ENCODE measurements around the gene PEX5L. TPM values are rescaled to one million over a fixed set of nuclear protein-coding genes. Genes with fewer than 3 reads are reported as not detected.

PEX5L gene
- polyA plus RNA-seq, 2 of the 4 experiments (the other 2 are of a cell fraction): 0.06 to 0.08 TPM

DNA sequence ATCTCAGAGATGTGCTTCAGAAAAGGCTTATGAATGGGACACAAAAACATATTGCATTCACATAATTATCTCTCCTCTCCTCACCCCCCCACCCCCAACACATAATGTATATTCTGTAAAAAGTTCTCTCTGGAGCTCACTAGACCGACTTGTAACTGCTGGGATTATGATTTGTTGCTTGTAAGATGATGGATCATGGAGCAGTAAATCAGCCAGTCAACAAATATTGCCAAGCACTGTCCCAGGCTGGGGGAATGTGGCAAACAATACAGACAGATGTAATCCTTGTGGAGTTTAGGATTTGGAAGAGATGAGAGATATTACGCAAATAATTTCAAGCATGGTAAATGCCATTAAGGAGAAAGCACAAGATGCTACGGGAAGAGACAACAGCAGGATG is 114.8 kb downstream of the PEX5L start:
- ChIA-PET POLR2A (no interaction called here), CTCF (no interaction called here)
- 66% methylated on average over 3 of the region's 3 CpGs for WGBS (ENCODE audit: missing lambda C conversion rate)
- ATAC-seq (no peak), FAIRE-seq (no peak), DNase-seq (ENCODE audit: low read depth in 1 of 2, low spot score in 1 of 2) (no peak)
- no peak overlapping the region for H3K27ac ChIP-seq
- no peaks in the 10 kb centered on the region for H3K9me3 ChIP-seq
- no peak overlapping the region for H3K4me3 ChIP-seq
- TF ChIP-seq, protein P1, sequence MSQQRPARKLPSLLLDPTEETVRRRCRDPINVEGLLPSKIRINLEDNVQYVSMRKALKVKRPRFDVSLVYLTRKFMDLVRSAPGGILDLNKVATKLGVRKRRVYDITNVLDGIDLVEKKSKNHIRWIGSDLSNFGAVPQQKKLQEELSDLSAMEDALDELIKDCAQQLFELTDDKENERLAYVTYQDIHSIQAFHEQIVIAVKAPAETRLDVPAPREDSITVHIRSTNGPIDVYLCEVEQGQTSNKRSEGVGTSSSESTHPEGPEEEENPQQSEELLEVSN (IDR thresholded peaks at IDR 0.05; ENCODE audit: borderline replicate concordance, low read depth): no peak
- TF ChIP-seq MYC (IDR thresholded peaks at IDR 0.05; ENCODE audit: borderline replicate concordance, low read length) (no peak), NFE2L2 (conservative IDR thresholded peaks at IDR 0.05; ENCODE audit: low read length) (no peak), HOXB5 (CRISPR knock-in tag; IDR thresholded peaks at IDR 0.05) (no peak), CTCF (IDR thresholded peaks at IDR 0.05) (no peak), JUNB (IDR thresholded peaks at IDR 0.05) (no peak), RFX5 (IDR thresholded peaks at IDR 0.05) (no peak), NR3C1 (IDR thresholded peaks at IDR 0.05) (no peak), HOXA7 (CRISPR knock-in tag; IDR thresholded peaks at IDR 0.05) (no peak), CBX8 (IDR thresholded peaks at IDR 0.05) (no peak), HDAC2 (IDR thresholded peaks at IDR 0.05) (no peak), BCL3 (IDR thresholded peaks at IDR 0.05) (no peak)
- H3K4me2 ChIP-seq: no peak overlapping the region
- H3K4me1 ChIP-seq: no peaks in the 10 kb centered on the region

GRCh38 chr3:179921500-179921899 is 115.2 kb downstream of the PEX5L start:
- WGBS (ENCODE audit: missing lambda C conversion rate): 32% methylated on average over 4 of the region's 4 CpGs
- H3K4me1 ChIP-seq: no peaks in the 10 kb centered on the region
- H3K9me3 ChIP-seq: no peaks in the 10 kb centered on the region
- FAIRE-seq (no peak), DNase-seq (ENCODE audit: low read depth in 1 of 2, low spot score in 1 of 2) (no peak), ATAC-seq (no peak)
- CTCF ChIA-PET: no interaction called here
- H3K27ac ChIP-seq: no peak overlapping the region
- no peak overlapping the region for H3K4me3 ChIP-seq
- POLR2A ChIA-PET: no interaction called here
- no peak for TF ChIP-seq RCOR1 (IDR thresholded peaks at IDR 0.05; ENCODE audit: low read depth, low read length)
- no peak for TF ChIP-seq TP53 (CRISPR knock-in tag; IDR thresholded peaks at IDR 0.05)
- no peak for TF ChIP-seq KDM1A (IDR thresholded peaks at IDR 0.05; ENCODE audit: low read depth)
- TF ChIP-seq ZC3H11A (IDR thresholded peaks at IDR 0.05): no peak
- TF ChIP-seq CBX8 (IDR thresholded peaks at IDR 0.05): no peak
- no peak for TF ChIP-seq ZNF302 (CRISPR knock-in tag; IDR thresholded peaks at IDR 0.05)
- no peak for TF ChIP-seq RNF2 (IDR thresholded peaks at IDR 0.05; ENCODE audit: borderline replicate concordance, low read depth)
- TF ChIP-seq, protein P2, sequence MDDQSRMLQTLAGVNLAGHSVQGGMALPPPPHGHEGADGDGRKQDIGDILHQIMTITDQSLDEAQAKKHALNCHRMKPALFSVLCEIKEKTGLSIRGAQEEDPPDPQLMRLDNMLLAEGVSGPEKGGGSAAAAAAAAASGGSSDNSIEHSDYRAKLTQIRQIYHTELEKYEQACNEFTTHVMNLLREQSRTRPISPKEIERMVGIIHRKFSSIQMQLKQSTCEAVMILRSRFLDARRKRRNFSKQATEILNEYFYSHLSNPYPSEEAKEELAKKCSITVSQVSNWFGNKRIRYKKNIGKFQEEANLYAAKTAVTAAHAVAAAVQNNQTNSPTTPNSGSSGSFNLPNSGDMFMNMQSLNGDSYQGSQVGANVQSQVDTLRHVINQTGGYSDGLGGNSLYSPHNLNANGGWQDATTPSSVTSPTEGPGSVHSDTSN (IDR thresholded peaks at IDR 0.05): no peak
- TF ChIP-seq POLR2AphosphoS2 (conservative IDR thresholded peaks at IDR 0.05; ENCODE audit: low read length): no peak
- TF ChIP-seq CBX2 (IDR thresholded peaks at IDR 0.05; ENCODE audit: borderline replicate concordance, low read depth): no peak
- TF ChIP-seq EP300 (IDR thresholded peaks at IDR 0.05): no peak
- TF ChIP-seq CTCF (IDR thresholded peaks at IDR 0.05): no peak
- TF ChIP-seq HOXB5 (CRISPR knock-in tag; IDR thresholded peaks at IDR 0.05): no peak
- TF ChIP-seq BHLHE40 (IDR thresholded peaks at IDR 0.05; ENCODE audit: low read depth, low read length): no peak
- no peak for TF ChIP-seq FOSL2 (IDR thresholded peaks at IDR 0.05)
- no peak for TF ChIP-seq FOSL2 (CRISPR knock-in tag; IDR thresholded peaks at IDR 0.05)
- no peak for TF ChIP-seq CHD4 (IDR thresholded peaks at IDR 0.05; ENCODE audit: borderline replicate concordance)
- TF ChIP-seq, protein P3, sequence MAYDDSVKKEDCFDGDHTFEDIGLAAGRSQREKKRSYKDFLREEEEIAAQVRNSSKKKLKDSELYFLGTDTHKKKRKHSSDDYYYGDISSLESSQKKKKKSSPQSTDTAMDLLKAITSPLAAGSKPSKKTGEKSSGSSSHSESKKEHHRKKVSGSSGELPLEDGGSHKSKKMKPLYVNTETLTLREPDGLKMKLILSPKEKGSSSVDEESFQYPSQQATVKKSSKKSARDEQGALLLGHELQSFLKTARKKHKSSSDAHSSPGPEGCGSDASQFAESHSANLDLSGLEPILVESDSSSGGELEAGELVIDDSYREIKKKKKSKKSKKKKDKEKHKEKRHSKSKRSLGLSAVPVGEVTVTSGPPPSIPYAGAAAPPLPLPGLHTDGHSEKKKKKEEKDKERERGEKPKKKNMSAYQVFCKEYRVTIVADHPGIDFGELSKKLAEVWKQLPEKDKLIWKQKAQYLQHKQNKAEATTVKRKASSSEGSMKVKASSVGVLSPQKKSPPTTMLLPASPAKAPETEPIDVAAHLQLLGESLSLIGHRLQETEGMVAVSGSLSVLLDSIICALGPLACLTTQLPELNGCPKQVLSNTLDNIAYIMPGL (CRISPR knock-in tag; IDR thresholded peaks at IDR 0.05; ENCODE audit: borderline replicate concordance): no peak
- TF ChIP-seq, protein P4, sequence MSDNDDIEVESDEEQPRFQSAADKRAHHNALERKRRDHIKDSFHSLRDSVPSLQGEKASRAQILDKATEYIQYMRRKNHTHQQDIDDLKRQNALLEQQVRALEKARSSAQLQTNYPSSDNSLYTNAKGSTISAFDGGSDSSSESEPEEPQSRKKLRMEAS (IDR thresholded peaks at IDR 0.05): no peak
- no peak for TF ChIP-seq FOSB (CRISPR knock-in tag; IDR thresholded peaks at IDR 0.05)
- H3K4me2 ChIP-seq: no peak overlapping the region

Measured in A549 (cell line).